Left ventricle myocardium inferior (tissue), 1 donor: ENCODE results near the gene ZNF792. TPM values are rescaled to one million over a fixed set of nuclear protein-coding genes. Genes with fewer than 3 reads are reported as not detected.

Source experiments
- DNase-seq: peaks from one replicate; pipeline ENCODE4 v3.0.0-alpha.2; 2020
- H3K27ac ChIP-seq: fragments of 200-600 bp; replicated peaks from 2 replicates; pipeline ENCODE4 v1.8.0; 2021
- H3K27me3 ChIP-seq: fragments of 200-600 bp; 2 replicates; pipeline ENCODE4 v1.8.0; 2021; ENCODE audit warnings: low read depth
- H3K36me3 ChIP-seq: fragments of 200-600 bp; 2 replicates; pipeline ENCODE4 v1.8.0; 2021
- H3K4me1 ChIP-seq: fragments of 200-600 bp; 2 replicates; pipeline ENCODE4 v1.8.0; 2021
- H3K4me3 ChIP-seq: fragments of 200-600 bp; 2 replicates; pipeline ENCODE4 v1.8.0; 2021; ENCODE audit warnings: mild to moderate bottlenecking, moderate library complexity
- H3K9me3 ChIP-seq: fragments of 200-600 bp; replicated peaks from 2 replicates; pipeline ENCODE4 v1.8.0; 2021
- intact Hi-C: fragments of 100-400 bp; cut with micrococcal nuclease; formaldehyde crosslinking; loops from one replicate; pipeline ENCODE4 v1.11.0; 2022
- total RNA-seq: library from RNA; stranded (reverse); fragmentation: NEBNext Ultra II Directional; extraction: Animal tissue kit (Norgen Biotek cat#: 25700); gene quantifications from one replicate; pipeline ENCODE4 v1.2.1, GENCODE V29; 2021
- TF ChIP-seq, protein P1 (sequence below): fragments of 200-600 bp; IDR thresholded peaks from 2 replicates; pipeline ENCODE4 v1.8.0; 2021; ENCODE audit warnings: antibody characterized with exemption, mild to moderate bottlenecking, borderline replicate concordance
- donor health status: DM: no; HTN: yes; CAD: no; lungs with severe emphysema.

Gene ZNF792
- total RNA-seq, 1 donor from 2014 or later, result 3.2 TPM

DNA sequence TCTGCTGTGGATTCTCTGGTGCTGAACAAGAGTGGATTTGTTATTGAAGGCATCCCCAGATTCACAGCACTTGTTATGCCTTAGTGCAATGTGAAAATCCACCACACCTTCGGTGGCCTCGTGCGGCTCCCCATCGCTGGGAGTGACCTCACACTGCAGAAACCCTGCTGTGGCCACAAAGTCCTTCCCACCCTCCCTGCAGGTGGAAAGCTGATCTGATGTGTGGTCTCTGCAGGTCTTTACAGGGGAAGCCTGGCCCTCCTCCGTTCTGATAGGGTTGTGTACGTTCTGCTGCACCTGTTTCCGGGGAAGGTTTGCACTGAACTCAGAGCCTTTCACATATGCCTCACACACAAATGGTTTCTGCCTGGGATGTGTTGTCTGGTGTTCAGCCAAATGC, 5.0 kb downstream of the ZNF792 start:
- intact Hi-C loops, result no loop called here
- peaks cover 79% of the 10 kb centered on the region for H3K9me3 ChIP-seq
- TF ChIP-seq, protein P1, sequence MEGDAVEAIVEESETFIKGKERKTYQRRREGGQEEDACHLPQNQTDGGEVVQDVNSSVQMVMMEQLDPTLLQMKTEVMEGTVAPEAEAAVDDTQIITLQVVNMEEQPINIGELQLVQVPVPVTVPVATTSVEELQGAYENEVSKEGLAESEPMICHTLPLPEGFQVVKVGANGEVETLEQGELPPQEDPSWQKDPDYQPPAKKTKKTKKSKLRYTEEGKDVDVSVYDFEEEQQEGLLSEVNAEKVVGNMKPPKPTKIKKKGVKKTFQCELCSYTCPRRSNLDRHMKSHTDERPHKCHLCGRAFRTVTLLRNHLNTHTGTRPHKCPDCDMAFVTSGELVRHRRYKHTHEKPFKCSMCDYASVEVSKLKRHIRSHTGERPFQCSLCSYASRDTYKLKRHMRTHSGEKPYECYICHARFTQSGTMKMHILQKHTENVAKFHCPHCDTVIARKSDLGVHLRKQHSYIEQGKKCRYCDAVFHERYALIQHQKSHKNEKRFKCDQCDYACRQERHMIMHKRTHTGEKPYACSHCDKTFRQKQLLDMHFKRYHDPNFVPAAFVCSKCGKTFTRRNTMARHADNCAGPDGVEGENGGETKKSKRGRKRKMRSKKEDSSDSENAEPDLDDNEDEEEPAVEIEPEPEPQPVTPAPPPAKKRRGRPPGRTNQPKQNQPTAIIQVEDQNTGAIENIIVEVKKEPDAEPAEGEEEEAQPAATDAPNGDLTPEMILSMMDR, result no peak
- no peak overlapping the region for H3K27ac ChIP-seq
- H3K36me3 ChIP-seq, result peaks cover 71% of the 10 kb centered on the region
- no peak overlapping the region for H3K4me3 ChIP-seq
- DNase-seq, result no peak
- H3K4me1 ChIP-seq, result peaks cover 29% of the 10 kb centered on the region
- no peaks in the 10 kb centered on the region for H3K27me3 ChIP-seq

DNA sequence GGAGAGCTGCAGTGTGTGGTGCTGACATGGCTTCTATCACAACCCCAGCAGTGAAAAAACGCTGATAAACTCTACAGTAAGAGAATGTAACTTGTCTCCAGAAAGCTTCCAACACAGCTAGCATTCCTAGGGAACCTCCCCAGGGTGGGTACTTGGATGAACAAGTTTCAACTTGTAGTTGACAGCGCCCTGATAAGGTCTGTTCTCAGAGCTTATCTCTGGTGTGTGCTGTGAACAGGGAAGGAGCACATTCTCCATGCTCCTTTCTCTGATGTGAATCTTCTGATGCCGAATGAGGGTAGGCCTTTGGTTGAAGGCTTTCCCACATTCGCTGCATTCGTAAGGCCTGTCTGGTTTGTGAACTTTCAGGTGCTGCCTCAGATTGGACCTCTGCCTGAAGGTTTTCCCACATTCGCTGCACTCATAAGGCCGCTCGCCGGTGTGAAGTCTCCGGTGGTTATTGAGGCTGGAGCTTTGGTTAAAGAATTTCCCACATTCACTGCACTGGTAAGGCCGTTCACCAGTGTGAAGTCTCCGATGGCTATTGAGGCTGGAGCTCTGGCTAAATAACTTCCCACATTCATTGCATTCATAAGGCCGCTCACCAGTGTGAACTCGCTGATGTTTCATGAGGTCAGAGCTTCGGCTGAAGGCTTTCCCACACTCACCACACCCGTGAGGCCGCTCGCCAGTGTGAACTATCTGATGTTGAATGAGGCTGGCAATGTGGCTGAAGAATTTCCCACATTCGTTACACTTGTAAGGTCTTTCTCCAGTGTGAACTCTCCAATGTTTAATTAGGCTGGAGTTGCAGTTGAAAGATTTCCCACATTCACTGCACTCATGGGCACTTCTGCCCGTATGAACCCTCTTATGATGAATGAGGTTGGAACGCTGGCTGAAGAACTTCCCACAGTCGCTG, 5.9 kb downstream of the ZNF792 start:
- Histone ChIP-seq H3K9me3 (peaks cover 89% of the 10 kb centered on the region), H3K36me3 (peaks cover 80% of the 10 kb centered on the region), H3K27ac (no peak overlapping the region), H3K4me3 (no peak overlapping the region), H3K27me3 (no peaks in the 10 kb centered on the region), H3K4me1 (peaks cover 20% of the 10 kb centered on the region)
- intact Hi-C loops, result no loop called here
- TF ChIP-seq, protein P1, result no peak
- DNase-seq, result no peak

GRCh38 chr19:34953092-34953491, 10.9 kb downstream of the ZNF792 start:
- peaks cover 100% of the 10 kb centered on the region for H3K9me3 ChIP-seq
- H3K27me3 ChIP-seq, result no peaks in the 10 kb centered on the region
- peaks cover 85% of the 10 kb centered on the region for H3K36me3 ChIP-seq
- TF ChIP-seq, protein P1, result no peak
- H3K4me3 ChIP-seq, result no peak overlapping the region
- intact Hi-C loops, result no loop called here
- H3K4me1 ChIP-seq, result no peaks in the 10 kb centered on the region
- H3K27ac ChIP-seq, result no peak overlapping the region
- DNase-seq, result no peak

- intact Hi-C loops, result no loop called here
- H3K27ac ChIP-seq, result no peak overlapping the region
- H3K4me1 ChIP-seq, result no peaks in the 10 kb centered on the region
- peaks cover 81% of the 10 kb centered on the region for H3K36me3 ChIP-seq
- TF ChIP-seq, protein P1, result no peak
- peaks cover 92% of the 10 kb centered on the region for H3K9me3 ChIP-seq
- DNase-seq, result no peak
- no peaks in the 10 kb centered on the region for H3K27me3 ChIP-seq
- no peak overlapping the region for H3K4me3 ChIP-seq
Measured at GRCh38 chr19:34943861-34944573, 20.0 kb downstream of the ZNF792 start.

GRCh38 chr19:34938886-34939285, 25.1 kb downstream of the ZNF792 start:
- H3K36me3 ChIP-seq, result peaks cover 96% of the 10 kb centered on the region
- intact Hi-C loops, result no loop called here
- H3K4me1 ChIP-seq, result no peaks in the 10 kb centered on the region
- H3K9me3 ChIP-seq, result peaks cover 41% of the 10 kb centered on the region
- TF ChIP-seq, protein P1, result no peak
- no peak for DNase-seq
- no peaks in the 10 kb centered on the region for H3K27me3 ChIP-seq
- no peak overlapping the region for H3K27ac ChIP-seq
- no peak overlapping the region for H3K4me3 ChIP-seq
